HG03139 (cell line): ENCODE measurements around the gene MAOA.
"Not testable (repeated sequence)": the region's sequence is repeated elsewhere in the genome, so short reads cannot be mapped to it uniquely, and the experiment has no call there.

Experiments
- ATAC-seq: cut with Tn5 transposase; IDR thresholded peaks from one replicate; pipeline ENCODE4 v1.9.1; 2021; ENCODE audit not compliant: unreplicated experiment

MAOA gene

GRCh38 chrX:43661521-43662240 lies 5.6 kb downstream of the MAOA start:
- ATAC-seq = no peak

GRCh38 chrX:43663173-43663572 lies 7.1 kb downstream of the MAOA start:
- no peak for ATAC-seq

GRCh38 chrX:43664258-43664657 lies 8.2 kb downstream of the MAOA start:
- ATAC-seq = no peak

- ATAC-seq = no peak
Observed at GRCh38 chrX:43664708-43665107, 8.6 kb downstream of the MAOA start.

GRCh38 chrX:43666311-43666912 lies 10.3 kb downstream of the MAOA start:
- ATAC-seq = no peak

- ATAC-seq = not testable (repeated sequence)
Observed at GRCh38 chrX:43675965-43676628, 20.0 kb downstream of the MAOA start.

- no peak for ATAC-seq
Observed at GRCh38 chrX:43676971-43677572, 21.0 kb downstream of the MAOA start.

GRCh38 chrX:43677993-43678392 lies 21.9 kb downstream of the MAOA start:
- ATAC-seq = no peak

- no peak for ATAC-seq
Observed at GRCh38 chrX:43679058-43679457, 23.0 kb downstream of the MAOA start.

GRCh38 chrX:43679778-43680177 lies 23.7 kb downstream of the MAOA start:
- ATAC-seq = no peak

- no peak for ATAC-seq
Observed at GRCh38 chrX:43682726-43683125, 26.6 kb downstream of the MAOA start.

- ATAC-seq = no peak
Observed at GRCh38 chrX:43685221-43685620, 29.1 kb downstream of the MAOA start.

- ATAC-seq = no peak
Observed at GRCh38 chrX:43688586-43688985, 32.5 kb downstream of the MAOA start.

- no peak for ATAC-seq
Observed at GRCh38 chrX:43693602-43694406, 37.7 kb downstream of the MAOA start.

GRCh38 chrX:43699475-43699874 lies 43.4 kb downstream of the MAOA start:
- ATAC-seq = no peak

GRCh38 chrX:43702079-43702524 lies 46.0 kb downstream of the MAOA start:
- ATAC-seq = no peak

GRCh38 chrX:43702660-43703059 lies 46.6 kb downstream of the MAOA start:
- ATAC-seq = no peak

- no peak for ATAC-seq
Observed at GRCh38 chrX:43703211-43703791, 47.2 kb downstream of the MAOA start.

- ATAC-seq = no peak
Observed at GRCh38 chrX:43706786-43707370, 50.8 kb downstream of the MAOA start.
